Esophagus squamous epithelium (tissue), 4 donors: ENCODE data around the gene CARM1.

ENCODE experiments used
- CTCF ChIP-seq, 6 experiments: fragments of 450-650 bp in 4 of 6; fragments of 200-600 bp in 2 of 6; sonication (generic) in 2 of 6; IDR thresholded peaks; one replicate each; pipeline ENCODE4 v1.5.1; 2016 to 2019; ENCODE audit warnings: antibody characterized with exemption in 6 of 6, mild to moderate bottlenecking in 4 of 6, moderate library complexity in 4 of 6
- POLR2A ChIP-seq, 4 donors: fragments of 450-650 bp; IDR thresholded peaks; one replicate each; pipeline ENCODE4 v1.6.1; 2017; ENCODE audit warnings: antibody characterized with exemption in 4 of 4, mild to moderate bottlenecking in 4 of 4, moderate library complexity in 3 of 4

DNA sequence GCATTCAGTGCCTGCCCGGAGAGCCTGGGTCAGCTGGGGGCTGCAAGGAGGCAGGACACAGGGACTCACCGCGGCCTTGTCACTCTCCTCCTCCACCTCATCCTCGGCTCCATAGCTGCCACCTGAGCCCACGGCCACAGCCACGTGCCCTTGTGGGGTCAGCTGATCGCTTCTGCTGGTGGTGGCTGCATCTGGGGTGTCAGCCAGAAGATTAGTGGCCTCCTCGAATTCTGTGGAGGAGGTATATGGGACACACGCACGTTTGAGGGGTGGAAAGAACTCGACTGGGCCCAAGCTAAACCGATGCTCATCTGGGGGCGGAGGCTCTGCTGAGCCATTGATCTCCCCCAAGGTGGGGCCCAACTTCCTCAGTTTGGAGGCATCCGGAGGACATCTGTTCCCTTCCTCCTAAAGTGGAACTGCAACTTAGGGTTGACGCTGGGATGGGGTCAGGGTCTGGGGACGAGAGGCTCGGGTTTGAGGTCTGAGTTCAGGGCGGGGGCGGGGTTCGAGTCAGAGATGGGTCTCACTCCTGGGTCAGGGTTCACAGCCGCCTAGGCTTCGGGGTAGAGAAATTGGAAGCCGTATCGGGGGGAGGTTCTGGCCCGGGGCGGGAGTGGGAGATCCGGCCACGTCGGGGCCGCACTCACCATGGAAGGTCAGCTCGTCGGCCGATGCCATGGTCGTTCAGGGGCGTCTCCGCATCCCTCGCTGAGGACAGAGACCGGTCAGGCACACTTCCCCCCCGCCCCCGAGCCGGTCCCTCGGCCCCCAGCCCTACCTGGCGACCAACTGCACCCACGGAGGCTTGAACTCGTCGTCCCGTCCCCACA lies 56.6 kb downstream of the CARM1 start:
- TF ChIP-seq CTCF (IDR thresholded peaks at IDR 0.05) (no peak), POLR2A (IDR thresholded peaks at IDR 0.05) (no peak)
